ENCODE data around the gene KCNN1. TPM values are rescaled to one million over a fixed set of nuclear protein-coding genes. Genes with fewer than 3 reads are reported as not detected.

KCNN1 gene
- total and polyA plus RNA-seq, 2 of the 4 experiments (the other 2 are of a cell fraction): 0.09 TPM; not detected in 1

DNA sequence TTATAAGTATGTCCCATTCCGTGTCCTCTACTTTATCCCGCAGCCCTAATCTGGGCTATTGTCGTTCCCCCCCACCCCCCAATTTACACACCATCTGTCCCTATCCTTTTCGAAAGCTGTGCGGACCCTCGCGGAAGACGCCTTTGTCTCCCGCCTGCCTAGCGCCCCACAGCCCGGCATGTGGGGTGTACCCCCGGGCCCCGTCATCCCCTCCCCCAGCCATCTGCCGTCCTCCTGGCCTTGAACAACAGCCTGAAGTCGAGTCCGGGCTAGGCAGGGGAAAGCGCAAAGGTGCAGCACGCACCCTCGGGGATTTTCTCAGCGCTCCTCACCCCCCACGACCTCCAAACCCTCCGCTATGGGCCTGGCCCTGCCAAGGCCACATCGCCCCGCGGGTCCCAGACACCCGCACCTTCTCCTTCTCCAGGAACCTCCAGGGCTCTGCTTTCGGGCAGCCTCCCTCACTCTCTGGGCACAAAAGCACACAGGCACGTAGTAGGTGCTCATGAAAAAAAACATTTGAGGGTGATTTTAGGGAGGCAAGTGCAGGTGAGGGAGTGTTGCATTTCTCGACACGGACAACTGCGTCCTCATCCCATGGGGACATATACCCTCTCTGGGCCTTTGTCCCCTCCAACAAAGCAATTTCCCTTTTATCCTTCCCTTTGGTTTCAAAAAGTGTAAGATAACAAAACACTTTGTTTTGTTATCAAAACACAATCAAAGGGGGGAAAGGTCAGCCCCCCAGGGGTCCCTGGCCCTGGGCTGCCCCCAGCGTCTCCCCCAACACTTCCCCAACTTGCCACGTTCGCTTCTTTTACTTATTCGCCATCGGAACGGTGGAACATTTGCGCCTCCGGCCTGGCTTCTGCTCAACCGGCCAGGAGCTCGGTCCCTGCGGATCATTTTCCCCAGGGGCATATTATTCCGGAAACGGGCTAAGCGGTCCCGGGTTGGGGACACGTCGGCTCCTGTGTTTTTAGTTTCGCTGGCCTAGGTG is 17.7 kb upstream of the KCNN1 start:
- 0 out of 2 replicates have a peak, but pooled peaks cover 3% of the 10 kb centered on the region for H3K9me1 ChIP-seq (ENCODE audit: insufficient read depth, low read length)
- H3K4me1 ChIP-seq (ENCODE audit: control insufficient read depth, insufficient read depth, low read length): peaks cover 3% of the 10 kb centered on the region
- TF ChIP-seq MXI1 (IDR thresholded peaks at IDR 0.05; ENCODE audit: borderline replicate concordance, low read depth, low read length) (no peak), RCOR1 (IDR thresholded peaks at IDR 0.05; ENCODE audit: insufficient replicate concordance, low read length) (no peak), MAFK (IDR thresholded peaks at IDR 0.05; ENCODE audit: low read depth, low read length) (no peak), CEBPB (IDR thresholded peaks at IDR 0.05; ENCODE audit: low read depth, low read length) (no peak), NFE2L2 (IDR thresholded peaks at IDR 0.05; ENCODE audit: low read depth, low read length) (no peak), RFX5 (IDR thresholded peaks at IDR 0.05; ENCODE audit: low read depth, low read length) (no peak), RAD21 (IDR thresholded peaks at IDR 0.05; ENCODE audit: low read length) (no peak), ELK1 (IDR thresholded peaks at IDR 0.05; ENCODE audit: borderline replicate concordance, low read depth, low read length) (no peak), SMC3 (IDR thresholded peaks at IDR 0.05; ENCODE audit: low read depth, low read length) (no peak), CHD1 (IDR thresholded peaks at IDR 0.05; ENCODE audit: low read depth, low read length) (no peak), USF2 (IDR thresholded peaks at IDR 0.05; ENCODE audit: low read depth, low read length) (no peak), MAZ (IDR thresholded peaks at IDR 0.05; ENCODE audit: borderline replicate concordance, low read depth, low read length) (no peak), BHLHE40 (IDR thresholded peaks at IDR 0.05; ENCODE audit: low read depth, low read length) (no peak), POLR2A (IDR thresholded peaks at IDR 0.05; ENCODE audit: low read depth, low read length) (no peak), FOS (IDR thresholded peaks at IDR 0.05; ENCODE audit: low read depth, low read length) (no peak)
- H4K5ac ChIP-seq (ENCODE audit: low read depth, low read length): no peak overlapping the region
- H4K20me1 ChIP-seq (ENCODE audit: insufficient read depth, low read length): peaks cover 18% of the 10 kb centered on the region
- no peak overlapping the region for H2AK5ac ChIP-seq (ENCODE audit: low read depth, low read length)
- POLR2A ChIA-PET (ENCODE audit: unreplicated experiment): no interaction called here
- in situ Hi-C loops (cut with MboI; ENCODE audit: low sequenced_read_pairs): loop anchor here (25.0 kb wide), 1 partner anchor 113 kb away; no protein-coding TSS in a partner anchor
- DNase-seq: no peak
- H2BK20ac ChIP-seq (ENCODE audit: low read depth, low read length): no peak overlapping the region
- no peak overlapping the region for H2BK5ac ChIP-seq (ENCODE audit: low read depth, low read length, poor library complexity, severe bottlenecking)
- no peaks in the 10 kb centered on the region; the same call in 1 of the 2 replicates for H3K9me3 ChIP-seq (ENCODE audit: control insufficient read depth, insufficient read depth, low read length)
- H3K27ac ChIP-seq (ENCODE audit: insufficient read depth, low read length): no peak overlapping the region
- H3K14ac ChIP-seq (replicated peaks; ENCODE audit: low read depth, low read length): no peak overlapping the region
- no peak overlapping the region for H3K4ac ChIP-seq (ENCODE audit: low read depth, low read length)
- H3K4me3 ChIP-seq (ENCODE audit: insufficient read depth, low read depth, low read length): no peak overlapping the region
- dilution Hi-C loops (cut with HindIII; ENCODE audit: low sequenced_read_pairs, unreplicated experiment): no loop called here
- no peak overlapping the region for H2BK15ac ChIP-seq (ENCODE audit: low read depth, low read length)
- H3K18ac ChIP-seq (ENCODE audit: low read depth, low read length): no peak overlapping the region
- peak overlapping the region; percentile 29 for H2AFZ ChIP-seq (replicated peaks; ENCODE audit: low read length, poor library complexity)
- H3K4me2 ChIP-seq (ENCODE audit: low read depth, low read length): no peak overlapping the region
- H4K8ac ChIP-seq (ENCODE audit: low read depth in 2 of 2, low read length in 2 of 2): no peak overlapping the region
- H3K36me3 ChIP-seq (ENCODE audit: control insufficient read depth, insufficient read depth, low read length): no peaks in the 10 kb centered on the region
- H2BK120ac ChIP-seq (ENCODE audit: low read depth, low read length): no peak overlapping the region
- no TSS peak for BruUV-seq (replicated peaks)
- H3K79me1 ChIP-seq (ENCODE audit: low read depth in 1 of 2, low read length in 2 of 2): no peaks in the 10 kb centered on the region
- no peak overlapping the region for H3K9ac ChIP-seq (ENCODE audit: low read depth, low read length)
- no peak overlapping the region for H4K91ac ChIP-seq (ENCODE audit: insufficient read depth, low read depth, low read length)
- WGBS, 2 experiments (ENCODE audit: extremely low coverage in 2 of 2, insufficient read length in 1 of 2): 37% methylated on average over 8 of the region's 49 CpGs; no CpG with 5 or more reads in 1 of the 2 experiments
- intact Hi-C loops (cut with micrococcal nuclease): no loop called here
- CTCF ChIA-PET: interaction anchor here (1.2 kb wide), 1 partner anchor 11 kb away, joined by 4 read pairs; no protein-coding TSS in a partner anchor
- H2AK9ac ChIP-seq (replicated peaks; ENCODE audit: low read depth, low read length, poor library complexity): no peak overlapping the region
- no peak overlapping the region for H3K23ac ChIP-seq (ENCODE audit: low read depth, low read length)
- no peak overlapping the region for H3K56ac ChIP-seq (ENCODE audit: extremely low read depth, insufficient read depth, low read length)
- peaks cover 55% of the 10 kb centered on the region for H3K27me3 ChIP-seq (ENCODE audit: control insufficient read depth, insufficient read depth, low read length)
- no peak for ATAC-seq (ENCODE audit: low read depth)

All from IMR-90 (cell line).